GM19328 (cell line): ENCODE results near the gene CPNE5.
"Not testable (repeated sequence)": the region's sequence is repeated elsewhere in the genome, so short reads cannot be mapped to it uniquely, and the experiment has no call there.

Source experiments
- ATAC-seq: cut with Tn5 transposase; IDR thresholded peaks from one replicate; pipeline ENCODE4 v1.9.1; 2021; ENCODE audit warnings: mild to moderate bottlenecking, moderate library complexity; ENCODE audit not compliant: unreplicated experiment

CPNE5 gene

GRCh38 chr6:36706339-36706738, 132.9 kb downstream of the CPNE5 start:
- ATAC-seq: no peak

- ATAC-seq: not testable (repeated sequence)
Measured at GRCh38 chr6:36704961-36705577, 134.2 kb downstream of the CPNE5 start.

GRCh38 chr6:36703982-36704381, 135.3 kb downstream of the CPNE5 start:
- no peak for ATAC-seq

- no peak for ATAC-seq
Measured at GRCh38 chr6:36703081-36703606, 136.1 kb downstream of the CPNE5 start.

- ATAC-seq: no peak
Measured at GRCh38 chr6:36702656-36703055, 136.6 kb downstream of the CPNE5 start.

GRCh38 chr6:36701401-36701991, 137.7 kb downstream of the CPNE5 start:
- no peak for ATAC-seq

- no peak for ATAC-seq
Measured at GRCh38 chr6:36700831-36701230, 138.4 kb downstream of the CPNE5 start.

GRCh38 chr6:36700071-36700812, 139.0 kb downstream of the CPNE5 start:
- ATAC-seq: no peak

- ATAC-seq: no peak
Measured at GRCh38 chr6:36699348-36699747, 139.9 kb downstream of the CPNE5 start.

- no peak for ATAC-seq
Measured at GRCh38 chr6:36698871-36699271, 140.4 kb downstream of the CPNE5 start.

GRCh38 chr6:36698196-36698595, 141.0 kb downstream of the CPNE5 start:
- no peak for ATAC-seq

GRCh38 chr6:36697481-36697903, 141.8 kb downstream of the CPNE5 start, which contains the start of gene RAB44:
Gene RAB44, plus strand, starts transcription at chr6:36697826. Its CDS starts 6,410 bp downstream, at chr6:36704236.
- ATAC-seq: no peak

- ATAC-seq: no peak
Measured at GRCh38 chr6:36695414-36695813, 143.8 kb downstream of the CPNE5 start.

- ATAC-seq: no peak
Measured at GRCh38 chr6:36694616-36695015, 144.6 kb downstream of the CPNE5 start.

GRCh38 chr6:36692861-36693702, 146.2 kb downstream of the CPNE5 start:
- no peak for ATAC-seq

GRCh38 chr6:36692220-36692619, 147.0 kb downstream of the CPNE5 start:
- ATAC-seq: peak; percentile 52

- no peak for ATAC-seq
Measured at GRCh38 chr6:36691612-36692011, 147.6 kb downstream of the CPNE5 start.

- no peak for ATAC-seq
Measured at GRCh38 chr6:36691011-36691410, 148.2 kb downstream of the CPNE5 start.
